GM18951 (cell line): ENCODE data around the gene WDR4.
A peak's percentile ranks its signal among the peaks of the same experiment; 100 is the strongest.
"Not testable (repeated sequence)": the region's sequence is repeated elsewhere in the genome, so short reads cannot be mapped to it uniquely, and the experiment has no call there.

ENCODE experiments used
- POLR2A ChIP-seq: IDR thresholded peaks from 4 replicates; pipeline ENCODE4 v1.6.1; 2011; ENCODE audit warnings: mild to moderate bottlenecking; ENCODE audit not compliant: insufficient read length, insufficient read depth; ENCODE audit errors: extremely low read depth
- in situ Hi-C: fragments of 300-500 bp; cut with MboI; formaldehyde crosslinking; loops from one replicate; pipeline ENCODE4 v1.12.0; 2022; ENCODE audit warnings: low sequenced_read_pairs, mixed read lengths, inconsistent platforms; ENCODE audit not compliant: unreplicated experiment

The WDR4 gene

DNA sequence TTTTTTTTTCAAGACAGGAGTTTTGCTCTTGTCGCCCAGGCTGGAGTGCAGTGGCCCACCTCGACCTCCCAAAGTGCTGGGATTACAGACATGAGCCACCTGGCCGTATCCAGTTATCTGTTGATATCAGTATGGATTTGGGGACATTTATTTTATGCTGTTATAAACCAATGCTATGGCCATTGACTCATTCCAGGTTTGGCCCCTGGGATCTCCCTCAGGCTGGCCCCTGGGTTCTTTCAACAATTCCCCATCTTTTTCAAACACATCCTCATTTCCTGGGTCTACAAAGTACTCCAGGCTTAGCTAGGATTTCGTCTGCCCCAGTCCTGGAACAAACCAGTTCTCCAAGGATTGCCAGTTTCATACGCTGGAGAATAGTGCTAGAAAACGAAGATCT lies 44.1 kb downstream of the WDR4 start:
- in situ Hi-C loops, result no loop called here
- no peak for TF ChIP-seq POLR2A

GRCh38 chr21:42834726-42835191 lies 44.6 kb downstream of the WDR4 start:
- TF ChIP-seq POLR2A, result no peak
- in situ Hi-C loops, result no loop called here

GRCh38 chr21:42833859-42834725 lies 45.2 kb downstream of the WDR4 start:
- TF ChIP-seq POLR2A, result peak; percentile 23
- in situ Hi-C loops, result no loop called here

GRCh38 chr21:42833439-42833815 lies 45.9 kb downstream of the WDR4 start:
- TF ChIP-seq POLR2A, result no peak
- in situ Hi-C loops, result no loop called here

DNA sequence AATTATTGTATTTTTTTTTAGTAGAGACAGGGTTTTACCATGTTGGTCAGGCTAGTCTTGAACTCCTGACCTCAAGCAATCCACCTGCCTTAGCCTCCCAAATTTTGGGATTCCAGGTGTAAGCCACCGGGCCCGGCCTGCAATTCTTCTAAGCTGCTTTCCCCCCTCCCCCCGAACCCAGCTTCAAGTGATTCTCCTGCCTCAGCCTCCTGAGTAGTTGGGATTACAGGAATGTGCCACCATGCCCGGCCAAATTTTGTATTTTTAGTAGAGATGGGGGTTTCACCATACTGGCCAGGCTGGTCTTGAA lies 47.1 kb downstream of the WDR4 start:
- in situ Hi-C loops, result not testable (repeated sequence)

DNA sequence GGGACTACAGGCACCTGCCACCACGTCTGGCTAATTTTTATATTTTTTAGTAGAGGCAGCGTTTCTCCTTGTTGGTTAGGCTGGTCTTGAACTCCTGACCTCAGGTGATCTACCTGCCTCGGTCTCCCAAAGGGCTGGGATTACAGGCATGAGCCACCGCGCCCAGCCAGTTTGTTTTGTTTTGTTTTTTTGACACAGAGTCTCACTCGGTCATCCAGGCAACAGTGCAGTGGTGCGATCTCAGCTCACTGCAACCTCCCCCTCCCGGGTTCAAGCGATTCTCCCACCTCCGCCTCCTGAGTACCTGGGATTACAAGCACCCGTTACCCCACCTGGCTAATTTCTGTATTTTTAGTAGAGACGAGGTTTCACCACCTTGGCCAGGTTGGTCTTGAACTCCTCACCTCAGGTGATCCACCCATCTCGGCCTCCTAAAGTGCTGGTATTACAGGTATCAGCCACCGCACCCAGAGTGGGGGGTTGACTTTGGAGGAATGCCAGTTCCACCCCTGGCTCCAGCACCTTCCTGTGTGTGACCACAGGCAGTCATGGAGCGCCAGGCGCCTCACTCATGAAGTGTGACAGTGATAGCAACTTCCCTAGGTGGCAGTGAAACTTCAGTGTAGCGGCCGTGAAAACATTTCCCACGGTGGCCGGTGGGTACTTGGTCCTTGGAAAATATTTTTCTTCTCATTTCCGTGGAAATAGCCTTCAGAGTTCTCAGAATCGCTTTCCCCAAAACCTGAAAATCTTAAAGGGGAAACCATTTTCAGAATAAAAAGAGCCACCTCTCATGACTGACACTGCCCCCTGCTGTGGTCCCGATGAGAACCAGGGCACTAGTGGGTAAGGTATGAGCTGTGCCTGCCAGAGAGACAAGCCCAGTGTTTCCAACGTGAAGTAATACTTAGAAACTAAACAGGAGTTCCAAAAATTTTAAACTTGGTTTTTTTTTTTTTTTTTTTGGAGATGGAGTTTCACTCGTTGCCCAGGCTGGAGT lies 48.6 kb downstream of the WDR4 start:
- TF ChIP-seq POLR2A, result no peak
- in situ Hi-C loops, result no loop called here

DNA sequence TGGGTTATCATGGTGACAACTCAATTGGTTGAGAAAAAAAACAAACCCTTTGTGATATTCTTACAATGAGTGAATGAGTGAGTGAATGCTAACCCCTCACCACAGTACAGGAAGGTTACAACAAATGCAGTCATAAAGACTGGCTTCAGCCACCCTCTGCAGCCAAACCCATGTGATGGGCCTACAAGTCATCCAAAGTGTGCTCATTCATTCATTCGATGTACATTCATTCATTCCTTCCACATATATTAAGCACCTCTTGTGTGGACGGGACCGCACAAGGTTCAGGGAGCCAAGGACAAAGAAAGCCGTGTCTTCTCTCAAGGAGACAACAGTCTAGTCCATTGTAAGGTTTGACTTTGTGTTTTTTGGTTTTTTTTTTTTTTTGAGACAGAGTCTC lies 49.4 kb downstream of the WDR4 start:
- in situ Hi-C loops, result loop anchor here (10.0 kb wide), 1 partner anchor 235 kb away; no protein-coding TSS in a partner anchor
- TF ChIP-seq POLR2A, result no peak

- TF ChIP-seq POLR2A, result no peak
- in situ Hi-C loops, result loop anchor here (10.0 kb wide), 1 partner anchor 235 kb away; no protein-coding TSS in a partner anchor
Observed at GRCh38 chr21:42829417-42829816, 49.9 kb downstream of the WDR4 start.

DNA sequence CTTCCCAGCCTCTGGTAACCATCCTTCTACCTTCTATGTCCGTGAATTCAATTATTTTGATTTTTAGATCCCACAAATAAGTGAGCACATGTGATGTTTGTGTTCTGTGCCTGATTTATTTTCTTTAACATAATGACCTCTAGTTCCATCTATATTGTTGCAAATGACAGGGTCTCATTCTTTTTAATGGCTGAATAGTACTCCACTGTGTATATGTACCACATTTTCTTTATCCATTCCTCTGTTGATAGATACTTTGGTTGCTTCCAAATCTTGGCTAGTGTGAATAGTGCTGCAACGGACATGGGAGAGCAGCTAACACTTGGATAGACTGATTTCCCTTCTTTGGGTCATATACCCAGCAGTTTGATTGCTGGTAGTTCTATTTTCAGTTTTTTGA lies 51.8 kb downstream of the WDR4 start:
- in situ Hi-C loops, result loop anchor here (10.0 kb wide), 1 partner anchor 233 kb away; no protein-coding TSS in a partner anchor

DNA sequence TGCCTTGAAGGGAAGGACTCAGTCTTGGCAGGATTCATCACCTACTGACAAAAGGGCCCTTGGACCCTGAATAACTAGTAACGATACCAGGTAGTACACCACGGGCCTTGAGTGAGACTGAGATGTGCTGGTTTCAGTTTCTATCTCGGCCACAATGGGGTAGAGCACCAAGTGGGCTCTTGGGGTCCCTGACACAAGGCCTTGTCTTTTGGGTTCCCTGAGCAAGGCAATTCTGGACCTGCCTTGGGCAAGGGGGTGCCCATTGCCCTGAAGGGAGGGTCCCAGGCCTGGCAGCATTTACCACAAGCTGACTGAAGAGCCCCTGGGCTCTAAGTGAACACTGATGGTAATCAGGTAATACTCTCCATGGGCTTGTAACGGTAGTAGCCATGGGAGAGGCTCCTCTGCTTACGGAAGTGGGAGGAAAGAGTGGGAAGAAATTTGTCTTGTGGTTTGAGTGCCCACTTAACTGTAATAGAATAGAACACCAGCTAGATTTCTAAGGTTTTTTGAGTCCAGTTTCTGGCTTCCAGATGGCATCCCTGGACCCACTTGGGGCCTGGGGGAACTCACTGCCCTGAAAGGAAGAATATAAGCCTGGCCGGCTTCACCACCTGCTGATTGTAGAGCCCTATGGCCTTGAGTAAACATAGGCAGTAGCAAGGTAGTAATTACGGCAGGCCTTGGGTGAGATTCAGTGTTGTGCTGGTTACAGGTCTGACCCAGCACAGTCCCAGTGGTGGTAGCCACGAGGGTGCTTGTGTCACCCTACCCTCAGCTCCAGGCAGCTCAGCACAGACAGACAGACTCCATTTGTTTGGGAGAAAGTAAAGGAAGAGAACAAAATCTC lies 58.5 kb downstream of the WDR4 start:
- no peak for TF ChIP-seq POLR2A

More for the DNA sequence above, 51.8 kb downstream of the WDR4 start:
- no peak for TF ChIP-seq POLR2A

GRCh38 chr21:42819861-42820615 lies 59.3 kb downstream of the WDR4 start:
- in situ Hi-C loops, result loop anchor here (10.0 kb wide), 1 partner anchor 225 kb away; no protein-coding TSS in a partner anchor
- no peak for TF ChIP-seq POLR2A

More for the DNA sequence above, 58.5 kb downstream of the WDR4 start:
- in situ Hi-C loops, result loop anchor here (10.0 kb wide), 1 partner anchor 226 kb away; no protein-coding TSS in a partner anchor

DNA sequence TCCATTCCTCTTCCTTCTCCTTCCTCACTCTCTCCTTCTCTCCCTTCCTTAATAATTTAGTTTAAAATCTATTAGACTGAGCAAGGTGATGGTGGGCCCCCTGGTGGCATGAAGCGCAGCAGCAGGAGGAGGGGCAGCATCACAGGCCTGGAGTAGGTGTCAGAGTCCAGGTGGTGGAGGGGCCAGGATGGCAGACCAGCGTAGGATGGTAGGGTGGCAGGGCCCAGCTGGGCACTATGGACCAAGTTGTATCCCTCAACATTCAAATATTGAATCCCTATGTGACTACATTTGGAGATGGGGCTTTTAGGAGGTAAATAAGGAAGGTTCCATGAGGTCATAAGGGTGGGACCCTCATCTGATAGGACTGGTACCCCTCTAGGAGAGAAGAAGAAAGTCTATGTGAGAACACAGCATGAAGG lies 61.0 kb downstream of the WDR4 start:
- no peak for TF ChIP-seq POLR2A
- in situ Hi-C loops, result no loop called here
